Upper lobe of right lung (tissue), 1 donor: Measurements from ENCODE around the gene SLC44A5. TPM values are rescaled to one million over a fixed set of nuclear protein-coding genes. Genes with fewer than 3 reads are reported as not detected.

Experiments
- ATAC-seq: fragments of 200-7000 bp; cut with Tn5 transposase; one replicate; pipeline ENCODE4 v1.9.1; 2020; ENCODE audit warnings: mild to moderate bottlenecking, moderate library complexity
- DNase-seq: peaks from one replicate; pipeline ENCODE4 v3.0.0-alpha.2; 2020
- H3K27ac ChIP-seq: fragments of 200-600 bp; one replicate; pipeline ENCODE4 v1.8.0; 2022
- H3K27me3 ChIP-seq: fragments of 200-600 bp; one replicate; pipeline ENCODE4 v1.8.0; 2022; ENCODE audit warnings: mild to moderate bottlenecking
- H3K36me3 ChIP-seq: fragments of 200-600 bp; one replicate; pipeline ENCODE4 v1.8.0; 2022
- H3K4me1 ChIP-seq: fragments of 200-600 bp; one replicate; pipeline ENCODE4 v1.8.0; 2022
- H3K4me3 ChIP-seq: fragments of 200-600 bp; one replicate; pipeline ENCODE4 v1.8.0; 2022; ENCODE audit warnings: mild to moderate bottlenecking
- H3K9me3 ChIP-seq: fragments of 200-600 bp; one replicate; pipeline ENCODE4 v1.8.0; 2022
- CTCF ChIP-seq: fragments of 200-600 bp; IDR thresholded peaks from one replicate; pipeline ENCODE4 v1.8.0; 2022; ENCODE audit warnings: antibody characterized with exemption
- intact Hi-C: fragments of 100-400 bp; cut with DNase I; formaldehyde crosslinking; loops from one replicate; pipeline ENCODE4 v1.11.0; 2022
- total RNA-seq: library from RNA; stranded (reverse); fragmentation: NEBNext Ultra II Directional; extraction: Animal tissue kit (Norgen Biotek cat#: 25700); gene quantifications from one replicate; pipeline ENCODE4 v1.2.1, GENCODE V29; 2021
- donor health status: DM: no; HTN: yes; CAD: no; lungs with severe emphysema.

SLC44A5 gene
- total RNA-seq, 1 donor from 2014 or later, result 0.55 TPM

- Histone ChIP-seq H3K4me1 (no peaks in the 10 kb centered on the region), H3K4me3 (no peak overlapping the region), H3K27me3 (no peaks in the 10 kb centered on the region), H3K36me3 (no peaks in the 10 kb centered on the region), H3K9me3 (no peaks in the 10 kb centered on the region), H3K27ac (no peak overlapping the region)
- ATAC-seq (no peak), DNase-seq (no peak)
- no peak for TF ChIP-seq CTCF
- intact Hi-C loops, result no loop called here
Observed at GRCh38 chr1:75308365-75308764, 302.5 kb downstream of the SLC44A5 start.

DNA sequence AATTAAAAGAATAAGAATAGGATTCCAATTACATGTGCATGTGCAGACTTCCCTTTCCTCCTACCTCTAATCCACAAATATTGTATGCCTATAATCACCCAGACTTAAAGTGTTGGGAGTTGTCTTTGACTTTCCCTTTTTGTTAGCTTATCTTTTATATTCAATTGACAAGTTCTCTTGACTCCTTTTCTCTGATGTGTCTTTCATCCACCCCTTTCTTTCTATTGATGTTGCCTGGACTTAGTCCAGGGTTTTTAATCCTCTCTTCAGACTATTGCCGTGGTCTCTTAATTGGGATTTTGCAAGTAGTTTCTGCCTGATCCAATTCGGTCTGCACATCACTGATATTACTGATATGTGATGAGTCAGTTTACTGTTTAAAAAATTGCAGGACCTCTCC is 305.9 kb downstream of the SLC44A5 start:
- H3K36me3 ChIP-seq, result no peaks in the 10 kb centered on the region
- DNase-seq (no peak), ATAC-seq (no peak)
- intact Hi-C loops, result no loop called here
- H3K4me1 ChIP-seq, result no peaks in the 10 kb centered on the region
- H3K4me3 ChIP-seq, result no peak overlapping the region
- H3K27ac ChIP-seq, result no peak overlapping the region
- TF ChIP-seq CTCF, result no peak
- H3K27me3 ChIP-seq, result no peaks in the 10 kb centered on the region
- no peaks in the 10 kb centered on the region for H3K9me3 ChIP-seq

DNA sequence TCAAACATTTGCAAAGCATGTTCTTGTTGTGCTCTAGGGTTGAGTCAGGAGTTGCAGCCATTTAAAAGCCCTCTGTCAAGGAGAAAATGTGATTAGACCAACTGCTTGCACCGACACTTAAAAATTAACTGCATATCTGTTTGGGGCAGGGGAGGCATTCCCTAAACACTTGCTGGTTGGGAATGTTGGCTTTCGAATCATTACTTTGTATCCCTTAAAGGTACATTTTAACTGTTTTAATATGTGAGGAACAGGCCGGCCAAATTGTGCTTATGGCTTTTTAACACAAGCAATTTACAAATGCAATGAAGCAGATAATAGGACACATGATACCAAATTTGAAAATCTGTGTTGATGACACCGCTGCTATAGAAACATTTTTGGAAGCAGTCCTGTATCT is 317.6 kb downstream of the SLC44A5 start:
- H3K4me1 ChIP-seq, result no peaks in the 10 kb centered on the region
- no peak overlapping the region for H3K4me3 ChIP-seq
- no peaks in the 10 kb centered on the region for H3K9me3 ChIP-seq
- DNase-seq (no peak), ATAC-seq (no peak)
- no peaks in the 10 kb centered on the region for H3K36me3 ChIP-seq
- H3K27ac ChIP-seq, result no peak overlapping the region
- intact Hi-C loops, result no loop called here
- H3K27me3 ChIP-seq, result no peaks in the 10 kb centered on the region
- TF ChIP-seq CTCF, result no peak

DNA sequence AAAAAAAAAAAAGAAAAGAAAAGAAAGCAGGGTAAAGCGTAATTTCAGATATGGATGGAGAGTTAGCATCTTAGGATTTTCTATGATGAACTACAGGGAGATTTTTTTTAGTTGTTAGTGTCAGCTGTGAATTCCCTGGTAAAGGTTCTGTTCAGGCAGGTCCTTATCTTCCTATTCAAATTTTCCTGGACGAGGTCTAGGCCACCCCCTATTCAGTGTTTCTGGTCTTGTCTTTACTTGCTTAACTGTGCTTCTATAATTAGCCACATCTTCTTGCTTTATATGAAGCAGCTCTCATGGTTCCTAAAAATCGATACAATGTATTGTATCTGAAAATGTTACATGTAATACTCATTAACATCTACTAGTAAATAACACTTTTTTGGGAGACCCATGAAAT is 318.9 kb downstream of the SLC44A5 start:
- ATAC-seq (no peak), DNase-seq (no peak)
- H3K36me3 ChIP-seq, result no peaks in the 10 kb centered on the region
- no peak for TF ChIP-seq CTCF
- H3K9me3 ChIP-seq, result no peaks in the 10 kb centered on the region
- H3K4me3 ChIP-seq, result no peak overlapping the region
- no peaks in the 10 kb centered on the region for H3K27me3 ChIP-seq
- no peaks in the 10 kb centered on the region for H3K4me1 ChIP-seq
- H3K27ac ChIP-seq, result no peak overlapping the region
- intact Hi-C loops, result no loop called here

DNA sequence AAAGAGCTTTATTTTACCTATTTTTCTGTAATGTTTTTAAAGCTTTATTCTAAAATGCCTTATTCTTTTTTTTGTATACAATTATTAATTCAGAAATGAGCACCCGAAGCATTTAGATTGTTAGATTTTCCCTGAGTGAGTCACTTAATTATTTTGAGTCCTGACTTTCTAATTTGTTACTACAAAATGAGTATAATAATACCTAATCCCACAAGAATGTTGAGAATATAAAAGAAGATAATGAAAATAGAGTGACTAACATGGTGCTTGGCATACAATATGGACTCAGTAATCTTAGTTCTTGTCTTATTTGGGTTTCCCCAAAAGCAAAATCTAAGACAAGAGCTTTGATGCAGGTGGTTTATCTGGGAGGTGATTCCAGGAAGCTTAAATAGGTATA is 334.5 kb downstream of the SLC44A5 start:
- no peak for TF ChIP-seq CTCF
- Histone ChIP-seq H3K36me3 (no peaks in the 10 kb centered on the region), H3K9me3 (no peaks in the 10 kb centered on the region), H3K4me3 (no peak overlapping the region), H3K27me3 (no peaks in the 10 kb centered on the region), H3K4me1 (no peaks in the 10 kb centered on the region), H3K27ac (no peak overlapping the region)
- intact Hi-C loops, result no loop called here
- DNase-seq, result no peak
- ATAC-seq, result no peak

DNA sequence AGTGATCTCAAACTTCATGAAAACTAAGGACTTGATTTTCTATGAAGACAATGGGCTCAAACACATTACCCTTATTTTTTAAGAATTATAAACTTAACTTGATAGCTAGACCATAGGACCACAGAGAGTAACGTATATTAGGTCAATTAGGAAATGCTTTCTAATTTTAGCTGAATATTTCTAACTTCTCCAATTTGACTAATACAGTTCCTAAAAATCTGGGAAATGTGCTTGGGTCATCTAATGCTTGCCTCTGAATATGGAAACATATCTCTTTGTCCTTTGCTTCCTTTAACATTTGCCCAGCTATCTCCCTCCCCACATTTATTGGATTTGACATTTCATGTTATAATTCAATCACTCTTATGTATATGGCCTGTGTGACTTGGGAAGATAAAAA is 335.3 kb downstream of the SLC44A5 start:
- intact Hi-C loops, result no loop called here
- Histone ChIP-seq H3K9me3 (no peaks in the 10 kb centered on the region), H3K36me3 (no peaks in the 10 kb centered on the region), H3K4me3 (no peak overlapping the region), H3K27me3 (no peaks in the 10 kb centered on the region), H3K27ac (no peak overlapping the region), H3K4me1 (no peaks in the 10 kb centered on the region)
- DNase-seq, result no peak
- no peak for TF ChIP-seq CTCF
- no peak for ATAC-seq
